ENCODE data around the gene ACIN1. TPM values are rescaled to one million over a fixed set of nuclear protein-coding genes. Genes with fewer than 3 reads are reported as not detected.

ACIN1 gene
- total RNA-seq, 1 experiment from 2014 or later = 179 TPM

- no peak overlapping the region for H3K4me3 ChIP-seq (replicated peaks in 1 of 2; ENCODE audit: low read depth in 1 of 2, low read length in 2 of 2)
- H3K36me3 ChIP-seq (ENCODE audit: control insufficient read depth in 1 of 2, insufficient read depth in 2 of 2, low read length in 2 of 2) = no peaks in the 10 kb centered on the region
- no peak overlapping the region for H3K27ac ChIP-seq (ENCODE audit: low read depth, low read length)
- no peaks in the 10 kb centered on the region for H4K20me1 ChIP-seq (ENCODE audit: insufficient read depth)
- no peaks in the 10 kb centered on the region for H3K79me2 ChIP-seq (ENCODE audit: insufficient read depth, low read length)
- no peak overlapping the region for H2AFZ ChIP-seq (ENCODE audit: low read depth, low read length, poor library complexity, severe bottlenecking)
- BruUV-seq (replicated peaks) = no TSS peak
- H3K9me2 ChIP-seq (ENCODE audit: insufficient read depth) = no peaks in the 10 kb centered on the region
- TF ChIP-seq ZNF274 (IDR thresholded peaks at IDR 0.05; ENCODE audit: low read depth, low read length) (no peak), CTCF (IDR thresholded peaks at IDR 0.05 in 2 of 3, conservative IDR thresholded peaks at IDR 0.05 in 1 of 3; ENCODE audit: borderline replicate concordance in 1 of 3, insufficient read depth in 1 of 3, low read depth in 2 of 3, low read length in 2 of 3) (no peak), MAX (IDR thresholded peaks at IDR 0.05) (no peak), SP1 (IDR thresholded peaks at IDR 0.05; ENCODE audit: low read depth) (no peak), ELF1 (IDR thresholded peaks at IDR 0.05; ENCODE audit: borderline replicate concordance, low read depth) (no peak), FOSL1 (IDR thresholded peaks at IDR 0.05; ENCODE audit: low read depth) (no peak), CEBPB (IDR thresholded peaks at IDR 0.05; ENCODE audit: low read depth) (no peak), EGR1 (IDR thresholded peaks at IDR 0.05; ENCODE audit: low read depth) (no peak), JUND (IDR thresholded peaks at IDR 0.05) (no peak), ZBTB33 (IDR thresholded peaks at IDR 0.05; ENCODE audit: extremely low read depth, insufficient replicate concordance, low read length) (no peak)
- H3K4me1 ChIP-seq (ENCODE audit: control insufficient read depth in 1 of 2, insufficient read depth in 2 of 2, low read length in 2 of 2) = peaks cover 12 to 17% of the 10 kb centered on the region in 2 experiments
- ATAC-seq (no peak), DNase-seq (ENCODE audit: low read depth, low spot score) (no peak)
- POLR2A ChIA-PET = no interaction called here
- H3K27me3 ChIP-seq (ENCODE audit: insufficient read depth, low read length) = no peaks in the 10 kb centered on the region
- RAD21 ChIA-PET (ENCODE audit: low non-redundant PET in 1 of 2, low total read pairs in 2 of 2, uncharacterized antibody in 2 of 2, unreplicated experiment in 2 of 2) = interaction anchor here in 1 of 2 experiments (1.0 kb wide), 1 partner anchor 66 kb away, joined by 5 read pairs; no protein-coding TSS in a partner anchor
- H3K4me2 ChIP-seq (ENCODE audit: low read length) = no peak overlapping the region
- intact Hi-C loops (cut with micrococcal nuclease) = no loop called here
- CTCF ChIA-PET = interaction anchor here (0.6 to 2.2 kb wide), 3 partner anchors 16 to 66 kb away, joined by 3 to 8 read pairs (median 7); no protein-coding TSS in a partner anchor
- no peaks in the 10 kb centered on the region for H3K9me3 ChIP-seq (ENCODE audit: control insufficient read depth in 1 of 2, insufficient read depth in 1 of 2, low read depth in 1 of 2, low read length in 2 of 2)
- no peak overlapping the region for H3K9ac ChIP-seq (ENCODE audit: low read length)
Observed at GRCh38 chr14:23052671-23053070, 42.3 kb downstream of the ACIN1 start.

Measured in HCT116 (cell line).